Natural killer cell (primary cell): ENCODE measurements around the gene COL6A2. TPM values are rescaled to one million over a fixed set of nuclear protein-coding genes. Genes with fewer than 3 reads are reported as not detected.
"Not testable (repeated sequence)": the region's sequence is repeated elsewhere in the genome, so short reads cannot be mapped to it uniquely, and the experiment has no call there.

Experiments used
- ATAC-seq, 3 donors: fragments of 150-1000 bp in 2 of 3; fragments of 200-7000 bp in 1 of 3; cut with Tn5 transposase; 1 replicate in 1 of 3; 2 replicates in 2 of 3; pipeline ENCODE4 v1.10.0; 2021; ENCODE audit warnings: mild to moderate bottlenecking in 2 of 3, moderate library complexity in 2 of 3
- DNase-seq, 2 donors: peaks; one replicate each; pipeline versions ENCODE4 v3.0.0 to v3.0.0-alpha.2; 2013 to 2021; ENCODE audit warnings: mixed read lengths in 1 of 2
- H3K27ac ChIP-seq: one replicate; pipeline ENCODE4 v1.5.1; 2013; ENCODE audit warnings: mild to moderate bottlenecking, low read length
- H3K27me3 ChIP-seq: one replicate; pipeline ENCODE4 v1.6.1; 2013; ENCODE audit warnings: low read length; ENCODE audit not compliant: control insufficient read depth, insufficient read depth
- H3K36me3 ChIP-seq: one replicate; pipeline ENCODE4 v1.6.1; 2013; ENCODE audit warnings: low read length; ENCODE audit not compliant: control insufficient read depth, insufficient read depth
- H3K4me1 ChIP-seq: one replicate; pipeline ENCODE4 v1.6.1; 2013; ENCODE audit warnings: low read length; ENCODE audit not compliant: control insufficient read depth, insufficient read depth
- H3K4me3 ChIP-seq: one replicate; pipeline ENCODE4 v1.5.1; 2013; ENCODE audit warnings: low read length
- H3K9me3 ChIP-seq: one replicate; pipeline ENCODE4 v1.6.1; 2013; ENCODE audit warnings: low read length; ENCODE audit not compliant: control insufficient read depth, insufficient read depth
- H3K27ac Mint-ChIP-seq, 2 donors: one replicate each; pipeline ENCODE4 v1.8.0; 2022; ENCODE audit warnings: mild to moderate bottlenecking in 2 of 2, mixed read lengths in 2 of 2, moderate library complexity in 1 of 2
- H3K27me3 Mint-ChIP-seq, 2 donors: one replicate each; pipeline ENCODE4 v1.8.0; 2022; ENCODE audit warnings: low read depth in 2 of 2, mixed read lengths in 2 of 2
- H3K36me3 Mint-ChIP-seq: one replicate; pipeline ENCODE4 v1.8.0; 2022; ENCODE audit warnings: mixed read lengths
- H3K4me1 Mint-ChIP-seq, 2 donors: one replicate each; pipeline ENCODE4 v1.8.0; 2022; ENCODE audit warnings: mixed read lengths in 2 of 2
- H3K4me3 Mint-ChIP-seq: one replicate; pipeline ENCODE4 v1.8.0; 2022; ENCODE audit warnings: mild to moderate bottlenecking, moderate library complexity, mixed read lengths
- H3K9me3 Mint-ChIP-seq, 2 donors: one replicate each; pipeline ENCODE4 v1.8.0; 2022; ENCODE audit warnings: mixed read lengths in 2 of 2
- WGBS: methylation state at CpG from one replicate; pipeline ENCODE4 v1.1.7; 2013; ENCODE audit warnings: missing lambda C conversion rate; ENCODE audit not compliant: insufficient coverage; 5-methylcytosine and 5-hydroxymethylcytosine counted together
- intact Hi-C: fragments of 100-400 bp; cut with micrococcal nuclease; formaldehyde crosslinking; loops from one replicate; pipeline ENCODE4 v1.14.2; 2022
- total RNA-seq, 4 donors: library from RNA; stranded (reverse); fragments of 120-200 nt in 1 of 4; gene quantifications; one replicate each; pipeline versions ENCODE4 v1.2.3 to v1.2.4, GENCODE V29; 2013 to 2022
- TF ChIP-seq, protein P1 (sequence below): fragments of 200-600 bp; IDR thresholded peaks from one replicate; pipeline ENCODE4 v1.8.0; 2022; ENCODE audit warnings: antibody characterized with exemption

COL6A2 gene
- total RNA-seq, 3 donors from 2014 or later (not counting 1 experiment from before 2014, with no cell fraction given): 93.9 to 110 (median 97.2) TPM

DNA sequence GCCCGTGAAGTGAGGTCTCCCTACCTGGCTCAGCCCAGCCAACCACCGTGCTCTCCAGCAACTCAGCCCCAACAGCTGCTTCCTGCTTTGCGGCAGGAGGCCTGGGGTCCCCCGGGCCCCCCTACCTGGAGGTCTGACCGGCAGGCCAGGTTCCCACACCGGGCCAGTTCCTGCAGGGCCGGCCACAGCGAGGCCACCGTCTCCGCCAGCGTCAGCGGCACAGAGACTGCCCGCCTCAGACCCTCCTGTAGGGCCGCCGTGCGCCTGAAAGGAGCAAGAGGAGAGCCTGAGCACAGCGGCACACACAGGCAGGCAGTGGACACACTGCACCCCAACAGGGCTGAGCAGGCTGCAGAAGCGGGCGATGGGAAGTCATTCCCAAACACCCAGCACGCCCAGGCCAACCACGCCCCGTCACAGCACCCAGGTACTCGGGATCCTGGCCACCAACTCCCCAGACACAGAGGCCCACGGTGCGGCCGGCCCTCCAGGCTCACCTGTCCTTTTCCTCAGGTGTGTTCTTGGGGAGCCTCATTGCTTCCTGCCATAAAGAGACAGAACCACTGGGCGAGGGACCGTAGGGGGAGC lies 40.6 kb downstream of the COL6A2 start:
- no peaks in the 10 kb centered on the region for H3K9me3 ChIP-seq
- H3K36me3 ChIP-seq: no peaks in the 10 kb centered on the region
- H3K4me1 ChIP-seq: no peaks in the 10 kb centered on the region
- DNase-seq: no peak
- no peak overlapping the region for H3K4me3 ChIP-seq
- intact Hi-C loops: no loop called here
- Mint-ChIP-seq H3K36me3 (no peaks in the 10 kb centered on the region), H3K27ac (no peak overlapping the region), H3K9me3 (no peaks in the 10 kb centered on the region), H3K27me3 (peaks cover 0 to 4% of the 10 kb centered on the region in 2 donors), H3K4me3 (no peak overlapping the region), H3K4me1 (peaks cover 0 to under 1% of the 10 kb centered on the region in 2 donors)
- H3K27me3 ChIP-seq: no peaks in the 10 kb centered on the region
- TF ChIP-seq, protein P1, sequence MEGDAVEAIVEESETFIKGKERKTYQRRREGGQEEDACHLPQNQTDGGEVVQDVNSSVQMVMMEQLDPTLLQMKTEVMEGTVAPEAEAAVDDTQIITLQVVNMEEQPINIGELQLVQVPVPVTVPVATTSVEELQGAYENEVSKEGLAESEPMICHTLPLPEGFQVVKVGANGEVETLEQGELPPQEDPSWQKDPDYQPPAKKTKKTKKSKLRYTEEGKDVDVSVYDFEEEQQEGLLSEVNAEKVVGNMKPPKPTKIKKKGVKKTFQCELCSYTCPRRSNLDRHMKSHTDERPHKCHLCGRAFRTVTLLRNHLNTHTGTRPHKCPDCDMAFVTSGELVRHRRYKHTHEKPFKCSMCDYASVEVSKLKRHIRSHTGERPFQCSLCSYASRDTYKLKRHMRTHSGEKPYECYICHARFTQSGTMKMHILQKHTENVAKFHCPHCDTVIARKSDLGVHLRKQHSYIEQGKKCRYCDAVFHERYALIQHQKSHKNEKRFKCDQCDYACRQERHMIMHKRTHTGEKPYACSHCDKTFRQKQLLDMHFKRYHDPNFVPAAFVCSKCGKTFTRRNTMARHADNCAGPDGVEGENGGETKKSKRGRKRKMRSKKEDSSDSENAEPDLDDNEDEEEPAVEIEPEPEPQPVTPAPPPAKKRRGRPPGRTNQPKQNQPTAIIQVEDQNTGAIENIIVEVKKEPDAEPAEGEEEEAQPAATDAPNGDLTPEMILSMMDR: no peak
- ATAC-seq: no peak
- WGBS: 66% methylated on average over 28 of the region's 28 CpGs
- H3K27ac ChIP-seq: no peak overlapping the region

DNA sequence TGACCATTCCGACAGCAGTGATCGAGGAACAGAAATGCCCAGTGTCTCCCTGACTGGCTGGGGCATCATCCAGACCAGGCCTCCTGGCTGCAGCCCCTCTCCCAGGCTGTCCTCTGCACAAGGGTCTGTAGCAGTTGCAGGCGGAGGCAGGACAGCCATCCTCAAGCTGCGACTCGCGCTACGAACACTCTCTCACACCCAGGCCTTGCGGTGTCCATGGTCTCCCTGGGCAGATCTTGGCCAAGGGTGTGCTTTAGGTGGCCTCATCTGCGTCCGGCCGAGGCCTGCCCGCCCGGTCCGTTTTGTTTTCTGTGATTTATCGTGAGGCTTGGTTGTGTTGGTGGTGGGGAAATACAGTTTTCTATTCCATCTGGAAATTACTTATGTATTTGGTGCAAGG lies 41.8 kb downstream of the COL6A2 start:
- DNase-seq (no peak), ATAC-seq (no peak)
- TF ChIP-seq, protein P1: no peak
- Histone ChIP-seq H3K4me1 (peaks cover 4% of the 10 kb centered on the region), H3K36me3 (no peaks in the 10 kb centered on the region), H3K27ac (no peak overlapping the region), H3K27me3 (no peaks in the 10 kb centered on the region), H3K9me3 (no peaks in the 10 kb centered on the region), H3K4me3 (no peak overlapping the region)
- Mint-ChIP-seq H3K27me3 (peaks cover 0 to 4% of the 10 kb centered on the region in 2 donors), H3K27ac (no peak overlapping the region), H3K4me1 (peaks cover 8 to 11% of the 10 kb centered on the region in 2 donors), H3K4me3 (no peak overlapping the region), H3K9me3 (no peaks in the 10 kb centered on the region), H3K36me3 (no peaks in the 10 kb centered on the region)
- intact Hi-C loops: loop anchor here (5.0 kb wide), 1 partner anchor 43 kb away; the partner anchor contains the start of gene SPATC1L
- WGBS: 98% methylated on average over 15 of the region's 15 CpGs

DNA sequence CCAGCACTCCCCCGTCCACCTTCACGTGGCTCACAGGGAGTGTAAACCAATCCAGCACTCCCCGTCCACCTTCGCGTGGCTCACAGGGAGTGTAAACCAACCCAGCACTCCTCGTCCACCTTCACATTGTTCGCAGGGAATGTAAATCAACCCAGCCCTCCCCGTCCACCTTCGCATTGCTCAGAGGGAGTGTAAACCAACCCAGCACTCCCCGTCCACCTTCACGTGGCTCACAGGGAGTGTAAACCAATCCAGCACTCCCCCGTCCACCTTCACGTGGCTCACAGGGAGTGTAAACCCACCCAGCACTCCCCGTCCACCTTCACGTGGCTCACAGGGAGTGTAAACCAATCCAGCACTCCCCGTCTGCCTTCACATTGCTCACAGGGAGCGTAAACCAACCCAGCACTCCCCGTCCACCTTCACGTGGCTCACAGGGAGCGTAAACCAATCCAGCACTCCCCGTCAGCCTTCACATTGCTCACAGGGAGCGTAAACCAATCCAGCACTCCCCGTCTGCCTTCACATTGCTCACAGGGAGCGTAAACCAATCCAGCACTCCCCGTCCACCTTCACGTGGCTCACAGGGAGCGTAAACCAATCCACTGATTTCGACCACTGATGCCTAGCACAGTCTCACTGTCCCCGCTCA lies 42.6 kb downstream of the COL6A2 start:
- not testable (repeated sequence) for ATAC-seq, DNase-seq, H3K4me1 ChIP-seq, H3K9me3 ChIP-seq, H3K27me3 Mint-ChIP-seq, H3K27ac ChIP-seq, H3K27ac Mint-ChIP-seq, H3K4me3 ChIP-seq, H3K36me3 Mint-ChIP-seq, H3K9me3 Mint-ChIP-seq, H3K4me3 Mint-ChIP-seq, H3K27me3 ChIP-seq, H3K36me3 ChIP-seq
- 64% methylated on average over 29 of the region's 29 CpGs for WGBS
- H3K4me1 Mint-ChIP-seq: peaks cover 8 to 12% of the 10 kb centered on the region in 2 donors
- intact Hi-C loops: loop anchor here (5.0 kb wide), 1 partner anchor 42 kb away; the partner anchor contains the start of gene SPATC1L

DNA sequence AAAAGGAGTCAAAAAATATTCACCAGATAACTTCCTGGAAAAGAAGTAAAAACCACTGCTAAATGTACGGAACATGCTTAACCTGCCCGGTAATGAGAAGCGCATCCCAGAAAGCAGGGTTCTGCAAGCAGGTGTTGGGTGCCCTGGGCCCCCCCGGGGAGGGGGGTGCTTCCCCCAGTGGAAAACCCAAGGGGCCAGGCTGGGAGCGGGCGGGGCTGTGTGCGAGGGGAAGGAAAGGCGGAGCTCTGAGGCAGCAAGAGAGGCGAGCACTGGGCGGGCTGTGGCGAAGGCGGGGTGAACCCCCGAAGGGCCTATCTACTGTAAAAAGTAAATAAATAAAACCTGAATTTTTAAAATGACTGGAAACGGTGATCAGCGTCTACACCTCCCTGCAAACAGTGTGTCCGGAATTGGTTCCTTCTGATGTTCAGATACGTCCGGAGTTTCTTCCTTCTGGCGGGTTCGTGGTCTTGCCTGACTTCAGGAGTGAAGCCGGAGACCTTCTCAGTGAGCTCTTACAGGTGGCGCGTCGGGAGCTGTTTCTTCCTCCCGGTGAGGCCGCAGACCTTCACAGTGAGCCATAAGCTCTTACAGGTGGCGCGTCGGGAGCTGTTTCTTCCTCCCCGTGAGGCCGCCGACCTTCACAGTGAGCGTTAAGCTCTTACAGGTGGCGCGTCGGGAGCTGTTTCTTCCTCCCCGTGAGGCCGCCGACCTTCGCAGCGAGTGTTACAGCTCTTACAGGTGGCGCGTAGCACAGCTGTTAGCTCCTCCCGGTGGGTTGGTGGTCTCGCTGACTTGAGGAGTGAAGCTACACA lies 44.1 kb downstream of the COL6A2 start:
- Mint-ChIP-seq H3K4me1 (peaks cover 8 to 12% of the 10 kb centered on the region in 2 donors), H3K27ac (no peak overlapping the region), H3K9me3 (no peaks in the 10 kb centered on the region), H3K27me3 (peaks cover 0 to 4% of the 10 kb centered on the region in 2 donors), H3K4me3 (peak overlapping the region; percentile 54), H3K36me3 (no peaks in the 10 kb centered on the region)
- Histone ChIP-seq H3K9me3 (no peaks in the 10 kb centered on the region), H3K4me3 (no peak overlapping the region), H3K27me3 (no peaks in the 10 kb centered on the region), H3K4me1 (peaks cover 4% of the 10 kb centered on the region), H3K27ac (no peak overlapping the region), H3K36me3 (no peaks in the 10 kb centered on the region)
- ATAC-seq (no peak), DNase-seq (no peak)
- 96% methylated on average over 45 of the region's 45 CpGs for whole genome bisulfite sequencing
- intact Hi-C loops: loop anchor here (5.0 kb wide), 1 partner anchor 40 kb away; the partner anchor contains the start of gene SPATC1L
- TF ChIP-seq, protein P1: no peak
